SK-N-MC (cell line): Measurements from ENCODE around the gene ADRM1.
A peak's percentile ranks its signal among the peaks of the same experiment; 100 is the strongest.

Source experiments
- DNase-seq: peaks from one replicate; pipeline ENCODE4 v3.0.0-alpha.2; 2011; ENCODE audit warnings: low read depth, low spot score
- H3K27ac ChIP-seq: fragments of 200-600 bp; sonication (generic); 2 replicates; pipeline ENCODE4 v1.5.1; 2016; ENCODE audit warnings: mixed run types
- H3K36me3 ChIP-seq: fragments of 200-600 bp; sonication (generic); 2 replicates; pipeline ENCODE4 v1.6.1; 2017; ENCODE audit warnings: antibody characterized with exemption, low read length, mixed read lengths; ENCODE audit not compliant: insufficient read depth
- H3K4me3 ChIP-seq: fragments of 200-600 bp; sonication (generic); 2 replicates; pipeline ENCODE4 v1.5.1; 2016
- H3K9ac ChIP-seq: fragments of 200-600 bp; sonication (generic); 2 replicates; pipeline ENCODE4 v1.8.0; 2017; ENCODE audit warnings: mixed run types, mixed read lengths; ENCODE audit not compliant: insufficient read length
- H3K9me3 ChIP-seq: fragments of 200-600 bp; sonication (generic); 2 replicates; pipeline ENCODE4 v1.6.1; 2017; ENCODE audit warnings: low read depth, mild to moderate bottlenecking, antibody characterized with exemption, low read length, moderate library complexity, mixed read lengths
- EZH2 ChIP-seq: fragments of 200-600 bp; sonication (generic); IDR thresholded peaks from one replicate; pipeline ENCODE4 v1.6.1; 2017; ENCODE audit warnings: antibody characterized with exemption
- FOXP2 ChIP-seq: optimal IDR thresholded peaks from 2 replicates; pipeline ENCODE3; 2011; ENCODE audit warnings: mild to moderate bottlenecking, moderate library complexity; ENCODE audit not compliant: insufficient read depth; ENCODE audit errors: extremely low read length, control extremely low read depth
- POLR2AphosphoS5 ChIP-seq: IDR thresholded peaks from 2 replicates; pipeline ENCODE4 v1.6.1; 2012; ENCODE audit warnings: mild to moderate bottlenecking, low read depth, low read length, borderline replicate concordance

The ADRM1 gene

GRCh38 chr20:62309198-62309944 lies 6.6 kb downstream of the ADRM1 start:
- H3K9me3 ChIP-seq: no peaks in the 10 kb centered on the region

GRCh38 chr20:62309947-62310756 lies 7.4 kb downstream of the ADRM1 start:
- DNase-seq: no peak
- no peak for TF ChIP-seq FOXP2
- Histone ChIP-seq H3K4me3 (no peak overlapping the region), H3K27ac (no peak overlapping the region), H3K9ac (no peak overlapping the region), H3K9me3 (no peaks in the 10 kb centered on the region), H3K36me3 (peaks cover 41% of the 10 kb centered on the region)

More at GRCh38 chr20:62309198-62309944, 6.6 kb downstream of the ADRM1 start:
- no peak overlapping the region for H3K9ac ChIP-seq
- no peak overlapping the region for H3K4me3 ChIP-seq
- no peak overlapping the region for H3K27ac ChIP-seq
- TF ChIP-seq POLR2AphosphoS5 (peak; percentile 11; the same call in 1 of the 2 replicates), EZH2 (no peak), FOXP2 (no peak)
- no peak for DNase-seq
- H3K36me3 ChIP-seq: peaks cover 49% of the 10 kb centered on the region

GRCh38 chr20:62310757-62311121 lies 7.9 kb downstream of the ADRM1 start:
- H3K9ac ChIP-seq: no peak overlapping the region
- no peak overlapping the region for H3K4me3 ChIP-seq
- DNase-seq: no peak
- H3K36me3 ChIP-seq: peaks cover 35% of the 10 kb centered on the region
- no peak overlapping the region for H3K27ac ChIP-seq
- H3K9me3 ChIP-seq: no peaks in the 10 kb centered on the region
- no peak for TF ChIP-seq EZH2
- TF ChIP-seq POLR2AphosphoS5: no peak
- no peak for TF ChIP-seq FOXP2

DNA sequence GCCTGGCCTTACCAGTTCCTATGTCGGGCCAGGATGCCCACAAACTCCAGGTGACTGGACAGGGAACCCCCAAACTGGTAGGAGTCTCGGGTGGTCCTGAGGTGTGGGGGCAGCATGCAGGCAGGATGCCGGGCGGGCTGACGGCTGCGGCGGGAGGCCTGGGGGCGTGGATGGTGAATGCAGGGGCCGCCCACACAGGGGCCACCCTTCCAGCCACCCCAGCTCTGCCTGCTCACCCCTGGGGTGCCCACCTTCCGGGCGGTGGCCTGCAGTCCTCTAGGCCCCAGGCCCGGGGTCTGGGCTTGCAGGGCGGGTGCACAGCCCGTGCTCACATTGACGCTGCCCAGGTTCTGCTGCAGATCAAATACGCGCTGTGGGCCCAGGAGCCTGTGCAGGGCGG lies 8.4 kb downstream of the ADRM1 start:
- Histone ChIP-seq H3K9me3 (no peaks in the 10 kb centered on the region), H3K36me3 (peaks cover 31% of the 10 kb centered on the region), H3K4me3 (no peak overlapping the region), H3K9ac (no peak overlapping the region), H3K27ac (no peak overlapping the region)
- TF ChIP-seq EZH2: no peak
- TF ChIP-seq POLR2AphosphoS5: no peak
- TF ChIP-seq FOXP2: no peak
- DNase-seq: no peak

- Histone ChIP-seq H3K4me3 (no peak overlapping the region), H3K27ac (no peak overlapping the region), H3K36me3 (peaks cover 22% of the 10 kb centered on the region; the same call in 1 of the 2 replicates), H3K9ac (no peak overlapping the region), H3K9me3 (no peaks in the 10 kb centered on the region)
- no peak for DNase-seq
- TF ChIP-seq FOXP2: no peak
- TF ChIP-seq EZH2: no peak
- no peak for TF ChIP-seq POLR2AphosphoS5
These were observed 9.2 kb downstream of the ADRM1 start for GRCh38 chr20:62311832-62312661.

GRCh38 chr20:62312662-62312977 lies 9.8 kb downstream of the ADRM1 start:
- H3K4me3 ChIP-seq: no peak overlapping the region
- no peak for DNase-seq
- H3K9ac ChIP-seq: no peak overlapping the region
- peaks cover 16% of the 10 kb centered on the region; the same call in 1 of the 2 replicates for H3K36me3 ChIP-seq
- TF ChIP-seq FOXP2 (no peak), POLR2AphosphoS5 (no peak), EZH2 (no peak)
- no peak overlapping the region for H3K27ac ChIP-seq
- H3K9me3 ChIP-seq: no peaks in the 10 kb centered on the region

DNA sequence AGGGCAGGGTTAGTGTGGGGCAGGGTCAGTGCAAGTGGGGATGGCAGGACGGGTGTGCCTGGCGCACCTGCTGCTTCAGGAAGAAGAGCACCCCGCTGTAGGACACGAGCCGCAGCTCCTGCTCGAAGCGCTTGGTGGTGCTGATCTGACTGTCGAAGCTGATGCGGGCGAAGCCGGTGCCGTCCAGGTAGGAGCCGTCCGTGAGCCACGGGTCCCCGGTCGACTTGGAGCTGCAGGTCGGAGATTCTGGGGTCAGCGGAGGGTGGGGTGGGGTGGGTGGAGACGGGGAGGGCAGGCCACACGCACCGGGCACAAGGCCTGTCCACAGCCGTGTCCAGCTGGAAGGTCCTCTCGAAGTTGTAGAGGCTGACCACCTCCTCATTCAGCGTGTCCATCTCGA lies 10.2 kb downstream of the ADRM1 start:
- H3K36me3 ChIP-seq: peaks cover 12% of the 10 kb centered on the region; the same call in 1 of the 2 replicates
- no peak overlapping the region for H3K4me3 ChIP-seq
- H3K9me3 ChIP-seq: no peaks in the 10 kb centered on the region
- no peak overlapping the region for H3K27ac ChIP-seq
- no peak overlapping the region for H3K9ac ChIP-seq
- TF ChIP-seq EZH2 (no peak), POLR2AphosphoS5 (no peak), FOXP2 (no peak)
- no peak for DNase-seq

GRCh38 chr20:62313460-62314338 lies 10.9 kb downstream of the ADRM1 start:
- no peak overlapping the region for H3K4me3 ChIP-seq
- H3K36me3 ChIP-seq: peaks cover 6% of the 10 kb centered on the region; the same call in 1 of the 2 replicates
- no peak for TF ChIP-seq EZH2
- TF ChIP-seq POLR2AphosphoS5: no peak
- no peak for TF ChIP-seq FOXP2
- H3K9ac ChIP-seq: no peak overlapping the region
- H3K27ac ChIP-seq: no peak overlapping the region
- H3K9me3 ChIP-seq: no peaks in the 10 kb centered on the region
- no peak for DNase-seq
